Stomach smooth muscle (tissue), 2 donors: ENCODE measurements around the gene IL20RB.

Source experiments
- H3K27ac ChIP-seq: one replicate; pipeline ENCODE4 v1.7.0; 2013; ENCODE audit warnings: mild to moderate bottlenecking, low read length, inconsistent platforms
- H3K27me3 ChIP-seq, 2 donors: one replicate each; pipeline ENCODE4 v1.7.0; 2013; ENCODE audit warnings: low read length in 2 of 2; ENCODE audit not compliant: insufficient read depth in 2 of 2, control insufficient read depth in 1 of 2
- H3K36me3 ChIP-seq, 2 donors: one replicate each; pipeline ENCODE4 v1.7.0; 2013; ENCODE audit warnings: low read length in 2 of 2; ENCODE audit not compliant: control insufficient read depth in 2 of 2, insufficient read depth in 2 of 2
- H3K4me1 ChIP-seq: one replicate; pipeline ENCODE4 v1.7.0; 2013; ENCODE audit warnings: low read length; ENCODE audit not compliant: control insufficient read depth, insufficient read depth
- H3K4me3 ChIP-seq, 2 donors: one replicate each; pipeline ENCODE4 v1.7.0; 2013; ENCODE audit warnings: low read length in 2 of 2
- H3K9ac ChIP-seq, 2 donors: one replicate each; pipeline ENCODE4 v1.7.0; 2013; ENCODE audit warnings: low read length in 2 of 2, mild to moderate bottlenecking in 1 of 2
- H3K9me3 ChIP-seq, 2 donors: one replicate each; pipeline ENCODE4 v1.7.0; 2013; ENCODE audit warnings: low read length in 2 of 2; ENCODE audit not compliant: control insufficient read depth in 2 of 2
- donor health status: healthy.
- donor health status: Pancreatic carcinoma.

The IL20RB gene

GRCh38 chr3:136957751-136958288, at the start of gene IL20RB:
Gene IL20RB (plus strand): TSS chr3:136957983. CDS start chr3:136958114, 131 bp downstream.
- Histone ChIP-seq H3K27ac (no peak within 1 kb of the TSS), H3K36me3 (no peaks in the 10 kb centered on the region), H3K27me3 (no peaks in the 10 kb centered on the region), H3K4me3 (no peak within 1 kb of the TSS), H3K9me3 (no peaks in the 10 kb centered on the region), H3K4me1 (no peaks in the 10 kb centered on the region), H3K9ac (no peak within 1 kb of the TSS)

GRCh38 chr3:136908297-136908696, 49.5 kb upstream of the IL20RB start:
- no peak overlapping the region for H3K27ac ChIP-seq
- peaks cover 7% of the 10 kb centered on the region for H3K4me1 ChIP-seq
- H3K9me3 ChIP-seq: peaks cover 0 to 3% of the 10 kb centered on the region in 2 donors
- H3K9ac ChIP-seq: no peak overlapping the region
- H3K27me3 ChIP-seq: no peaks in the 10 kb centered on the region
- H3K4me3 ChIP-seq: no peak overlapping the region
- H3K36me3 ChIP-seq: no peaks in the 10 kb centered on the region

- H3K27ac ChIP-seq: no peak overlapping the region
- H3K27me3 ChIP-seq: no peaks in the 10 kb centered on the region
- no peak overlapping the region for H3K9ac ChIP-seq
- no peak overlapping the region for H3K4me3 ChIP-seq
- H3K36me3 ChIP-seq: no peaks in the 10 kb centered on the region
- H3K9me3 ChIP-seq: peaks cover 0 to 3% of the 10 kb centered on the region in 2 donors
- H3K4me1 ChIP-seq: peaks cover 7% of the 10 kb centered on the region
Measured at GRCh38 chr3:136909187-136909586, 48.6 kb upstream of the IL20RB start.

GRCh38 chr3:136910697-136911096, 47.1 kb upstream of the IL20RB start:
- no peak overlapping the region for H3K27ac ChIP-seq
- H3K4me3 ChIP-seq: no peak overlapping the region
- peaks cover 7% of the 10 kb centered on the region for H3K4me1 ChIP-seq
- H3K9ac ChIP-seq: no peak overlapping the region
- H3K27me3 ChIP-seq: no peaks in the 10 kb centered on the region
- H3K9me3 ChIP-seq: no peaks in the 10 kb centered on the region
- H3K36me3 ChIP-seq: no peaks in the 10 kb centered on the region

GRCh38 chr3:136913168-136913567, 44.6 kb upstream of the IL20RB start:
- Histone ChIP-seq H3K9ac (no peak overlapping the region), H3K4me1 (no peaks in the 10 kb centered on the region), H3K36me3 (no peaks in the 10 kb centered on the region), H3K27me3 (no peaks in the 10 kb centered on the region), H3K9me3 (no peaks in the 10 kb centered on the region), H3K4me3 (no peak overlapping the region), H3K27ac (no peak overlapping the region)

GRCh38 chr3:136914739-136915138, 43.0 kb upstream of the IL20RB start:
- H3K36me3 ChIP-seq: no peaks in the 10 kb centered on the region
- H3K4me1 ChIP-seq: no peaks in the 10 kb centered on the region
- no peaks in the 10 kb centered on the region for H3K9me3 ChIP-seq
- H3K9ac ChIP-seq: no peak overlapping the region
- no peaks in the 10 kb centered on the region for H3K27me3 ChIP-seq
- H3K4me3 ChIP-seq: no peak overlapping the region
- H3K27ac ChIP-seq: no peak overlapping the region

GRCh38 chr3:136916223-136916622, 41.6 kb upstream of the IL20RB start:
- no peak overlapping the region for H3K27ac ChIP-seq
- no peak overlapping the region for H3K9ac ChIP-seq
- no peaks in the 10 kb centered on the region for H3K9me3 ChIP-seq

GRCh38 chr3:136919799-136920580, 37.8 kb upstream of the IL20RB start:
- Histone ChIP-seq H3K9ac (no peak overlapping the region), H3K4me3 (no peak overlapping the region), H3K4me1 (no peaks in the 10 kb centered on the region)

More at GRCh38 chr3:136916223-136916622, 41.6 kb upstream of the IL20RB start:
- H3K4me1 ChIP-seq: no peaks in the 10 kb centered on the region
- no peak overlapping the region for H3K4me3 ChIP-seq
- H3K27me3 ChIP-seq: no peaks in the 10 kb centered on the region
- no peaks in the 10 kb centered on the region for H3K36me3 ChIP-seq

GRCh38 chr3:136920904-136921611, 36.7 kb upstream of the IL20RB start:
- no peaks in the 10 kb centered on the region for H3K4me1 ChIP-seq
- H3K27ac ChIP-seq: no peak overlapping the region
- no peaks in the 10 kb centered on the region for H3K27me3 ChIP-seq
- no peaks in the 10 kb centered on the region for H3K9me3 ChIP-seq
- no peak overlapping the region for H3K9ac ChIP-seq
- no peaks in the 10 kb centered on the region for H3K36me3 ChIP-seq
- no peak overlapping the region for H3K4me3 ChIP-seq

More at GRCh38 chr3:136919799-136920580, 37.8 kb upstream of the IL20RB start:
- no peak overlapping the region for H3K27ac ChIP-seq
- no peaks in the 10 kb centered on the region for H3K36me3 ChIP-seq
- H3K27me3 ChIP-seq: no peaks in the 10 kb centered on the region
- no peaks in the 10 kb centered on the region for H3K9me3 ChIP-seq

- no peak overlapping the region for H3K9ac ChIP-seq
- H3K27ac ChIP-seq: no peak overlapping the region
- no peaks in the 10 kb centered on the region for H3K27me3 ChIP-seq
Measured at GRCh38 chr3:136925425-136926190, 32.2 kb upstream of the IL20RB start.

More at GRCh38 chr3:136925425-136926190, 32.2 kb upstream of the IL20RB start:
- no peak overlapping the region for H3K4me3 ChIP-seq
- peaks cover 3% of the 10 kb centered on the region in 2 donors for H3K36me3 ChIP-seq
- no peaks in the 10 kb centered on the region for H3K4me1 ChIP-seq
- H3K9me3 ChIP-seq: no peaks in the 10 kb centered on the region
